HG03280 (cell line): ENCODE data around the gene ZNF284.
"Not testable (repeated sequence)": the region's sequence is repeated elsewhere in the genome, so short reads cannot be mapped to it uniquely, and the experiment has no call there.

ENCODE experiments used
- ATAC-seq: cut with Tn5 transposase; IDR thresholded peaks from one replicate; pipeline ENCODE4 v1.9.1; 2021; ENCODE audit warnings: mild to moderate bottlenecking, moderate library complexity; ENCODE audit not compliant: unreplicated experiment

Gene ZNF284

DNA sequence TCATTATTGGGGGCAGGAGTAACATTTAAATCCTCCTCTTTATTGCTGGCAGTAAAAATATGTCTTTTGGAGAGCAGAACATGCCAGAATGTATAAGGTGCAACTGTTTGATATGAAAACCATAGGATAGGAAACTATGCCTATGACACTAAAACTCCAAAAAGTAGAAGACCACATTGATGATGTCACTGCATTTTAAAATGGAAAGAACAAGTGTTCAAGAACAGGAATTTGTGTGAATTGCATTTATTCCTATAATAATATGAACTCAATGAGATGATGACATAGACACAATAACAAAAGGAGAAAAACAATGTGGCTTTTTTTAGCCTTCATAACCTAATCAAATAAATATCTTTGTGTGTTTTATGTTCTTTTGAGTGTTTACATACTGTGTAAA lies 37.5 kb downstream of the ZNF284 start:
- no peak for ATAC-seq

DNA sequence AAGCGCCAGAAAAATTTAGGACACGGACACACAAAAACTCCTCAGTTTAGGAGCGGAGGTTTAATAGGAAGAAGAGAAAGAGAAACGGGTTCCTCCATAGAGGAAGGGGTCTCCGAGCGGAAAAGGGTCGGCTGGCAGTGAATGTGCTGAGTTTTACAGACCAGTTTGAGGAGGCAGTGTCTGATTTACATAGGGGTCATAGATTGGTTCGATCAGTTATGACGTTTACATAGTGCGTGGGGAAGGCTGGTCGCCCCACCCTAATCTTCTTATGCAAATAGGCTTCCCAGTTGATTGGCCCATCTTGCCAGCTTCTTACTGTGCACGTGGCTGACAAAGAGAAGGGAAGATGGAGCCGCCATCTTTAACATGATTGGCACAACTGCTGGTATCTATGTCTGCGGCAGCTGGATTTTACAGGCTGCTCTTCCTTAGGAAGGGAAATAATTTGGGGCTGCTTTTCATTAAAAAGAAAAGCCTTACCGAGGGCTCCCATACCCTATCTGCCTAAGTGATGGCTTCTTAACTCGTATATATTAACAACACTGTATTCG lies 40.0 kb downstream of the ZNF284 start:
- ATAC-seq, result no peak

- peak; percentile 24 for ATAC-seq
Observed at GRCh38 chr19:44112802-44113137, 40.8 kb downstream of the ZNF284 start.

GRCh38 chr19:44113138-44113783 lies 41.3 kb downstream of the ZNF284 start, which contains the start of gene ZNF225:
Gene ZNF225 (plus strand): TSS chr19:44113399. CDS start chr19:44115828, 2,429 bp downstream.
- peak; percentile 94 for ATAC-seq

DNA sequence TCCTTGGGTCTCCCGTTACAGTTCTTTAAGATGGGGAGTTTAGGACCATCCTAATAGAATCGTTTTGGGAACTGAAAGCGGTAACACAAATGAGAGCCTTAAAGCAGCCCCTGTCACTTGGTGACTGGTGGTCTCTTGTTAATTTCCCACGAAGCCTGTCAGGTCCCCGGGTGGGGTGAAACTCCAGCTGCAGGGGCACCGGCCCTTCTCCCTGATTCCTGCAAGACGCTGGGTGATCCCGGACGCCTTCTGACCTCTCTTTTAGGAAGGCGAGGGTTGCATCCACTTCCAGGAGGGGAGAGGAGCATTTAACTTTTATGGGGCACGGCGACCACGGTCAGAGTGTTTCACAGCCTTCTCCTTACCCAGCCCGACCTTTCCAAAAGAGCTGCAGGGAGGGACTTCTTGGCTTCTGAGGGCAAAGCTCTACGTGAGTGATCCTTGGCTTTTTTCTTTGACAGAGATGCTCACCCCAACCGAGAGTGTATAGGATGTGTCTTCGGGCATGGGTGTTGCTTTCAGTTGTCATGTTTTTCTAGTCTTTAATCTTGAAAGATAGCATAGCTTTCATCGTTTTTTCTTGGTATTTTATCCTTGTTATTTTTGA lies 41.9 kb downstream of the ZNF284 start:
- no peak for ATAC-seq

GRCh38 chr19:44121162-44121561 lies 49.2 kb downstream of the ZNF284 start:
- ATAC-seq, result not testable (repeated sequence)

- no peak for ATAC-seq
Observed at GRCh38 chr19:44131955-44132354, 60.0 kb downstream of the ZNF284 start.
